HEK293T (cell line): Measurements from ENCODE around the gene ZNF385B.

Experiments
- ARNT ChIP-seq: fragments of 450-650 bp; IDR thresholded peaks from 2 replicates; pipeline ENCODE4 v1.6.1; 2017; ENCODE audit warnings: mild to moderate bottlenecking
- ELF4 ChIP-seq: fragments of 450-650 bp; IDR thresholded peaks from 2 replicates; pipeline ENCODE4 v1.6.1; 2017; ENCODE audit warnings: antibody characterized with exemption
- FOXA1 ChIP-seq: fragments of 450-650 bp; IDR thresholded peaks from 2 replicates; pipeline ENCODE4 v1.6.1; 2016; ENCODE audit warnings: mild to moderate bottlenecking
- FOXM1 ChIP-seq: fragments of 450-650 bp; IDR thresholded peaks from 2 replicates; pipeline ENCODE4 v1.6.1; 2017; ENCODE audit warnings: mild to moderate bottlenecking, borderline replicate concordance
- HDGF ChIP-seq: fragments of 450-650 bp; IDR thresholded peaks from 2 replicates; pipeline ENCODE4 v1.6.1; 2017; ENCODE audit warnings: antibody characterized with exemption, borderline replicate concordance
- L3MBTL2 ChIP-seq: fragments of 450-650 bp; conservative IDR thresholded peaks from 2 replicates; pipeline ENCODE4 v1.6.1; 2016; ENCODE audit warnings: mild to moderate bottlenecking
- SP1 ChIP-seq: fragments of 450-650 bp; IDR thresholded peaks from 2 replicates; pipeline ENCODE4 v1.6.1; 2017
- ZNF384 ChIP-seq: fragments of 450-650 bp; IDR thresholded peaks from 2 replicates; pipeline ENCODE4 v1.6.1; 2016
- TF ChIP-seq, protein P1 (sequence below): fragments of 450-650 bp; IDR thresholded peaks from 2 replicates; pipeline ENCODE4 v1.6.1; 2016

DNA sequence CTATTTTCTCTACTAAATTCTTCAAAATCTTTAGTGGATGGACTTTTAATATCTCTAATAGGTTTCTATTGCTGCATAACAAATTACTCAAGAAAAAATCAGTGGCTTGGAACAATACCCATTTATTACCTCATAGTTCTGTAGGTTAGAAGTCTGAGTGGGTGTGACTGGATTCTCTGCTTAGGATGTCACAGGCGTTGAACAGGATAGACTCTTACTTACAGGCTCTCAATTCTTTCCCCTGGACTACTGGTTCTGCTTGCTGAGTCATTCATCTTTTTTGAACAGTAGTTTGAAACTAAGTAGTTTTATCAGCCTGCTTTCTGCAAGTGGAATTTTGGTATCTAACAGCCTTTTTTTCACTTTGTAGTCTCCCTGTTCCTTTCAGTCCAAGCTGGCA is 265.4 kb downstream of the ZNF385B start:
- TF ChIP-seq L3MBTL2: no peak
- no peak for TF ChIP-seq ARNT
- TF ChIP-seq, protein P1, sequence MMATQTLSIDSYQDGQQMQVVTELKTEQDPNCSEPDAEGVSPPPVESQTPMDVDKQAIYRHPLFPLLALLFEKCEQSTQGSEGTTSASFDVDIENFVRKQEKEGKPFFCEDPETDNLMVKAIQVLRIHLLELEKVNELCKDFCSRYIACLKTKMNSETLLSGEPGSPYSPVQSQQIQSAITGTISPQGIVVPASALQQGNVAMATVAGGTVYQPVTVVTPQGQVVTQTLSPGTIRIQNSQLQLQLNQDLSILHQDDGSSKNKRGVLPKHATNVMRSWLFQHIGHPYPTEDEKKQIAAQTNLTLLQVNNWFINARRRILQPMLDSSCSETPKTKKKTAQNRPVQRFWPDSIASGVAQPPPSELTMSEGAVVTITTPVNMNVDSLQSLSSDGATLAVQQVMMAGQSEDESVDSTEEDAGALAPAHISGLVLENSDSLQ: no peak
- no peak for TF ChIP-seq ZNF384
- TF ChIP-seq FOXM1: no peak
- TF ChIP-seq ELF4: no peak
- TF ChIP-seq FOXA1: no peak
- no peak for TF ChIP-seq SP1
- no peak for TF ChIP-seq HDGF
